GM12873 (cell line): Measurements from ENCODE around the gene RMI2.

Source experiments
- CTCF ChIP-seq: IDR thresholded peaks from 2 replicates; pipeline ENCODE4 v1.5.1; 2012; ENCODE audit warnings: low read depth, mild to moderate bottlenecking, moderate library complexity, low read length, control low read depth; ENCODE audit not compliant: insufficient read depth; ENCODE audit errors: missing control alignments

Gene RMI2

GRCh38 chr16:11355862-11356261, 10.6 kb downstream of the RMI2 start:
- no peak for TF ChIP-seq CTCF

GRCh38 chr16:11356573-11357331, 11.5 kb downstream of the RMI2 start:
- TF ChIP-seq CTCF = peak; percentile 76

DNA sequence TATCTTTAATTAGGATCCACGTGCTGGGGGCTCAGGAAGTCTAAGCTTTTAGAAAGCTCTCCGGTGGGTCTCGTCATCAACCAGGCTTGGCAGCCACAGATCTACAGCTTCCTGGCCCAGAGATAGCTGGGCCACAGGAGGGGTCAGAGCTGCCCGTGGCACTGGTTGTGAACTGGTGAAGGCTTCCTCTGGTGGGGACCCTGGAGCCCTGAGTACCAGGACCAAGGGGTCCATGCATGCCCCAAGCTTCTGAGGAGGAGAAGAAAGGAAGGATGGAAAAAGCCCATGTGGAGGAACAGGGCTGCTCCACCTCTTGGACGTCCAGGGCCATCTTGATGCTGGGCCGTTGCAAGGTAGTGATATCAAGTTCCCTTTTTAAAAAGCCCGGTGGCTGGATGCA, 13.3 kb downstream of the RMI2 start:
- TF ChIP-seq CTCF = no peak

- no peak for TF ChIP-seq CTCF
Measured at GRCh38 chr16:11359370-11359769, 14.1 kb downstream of the RMI2 start.

DNA sequence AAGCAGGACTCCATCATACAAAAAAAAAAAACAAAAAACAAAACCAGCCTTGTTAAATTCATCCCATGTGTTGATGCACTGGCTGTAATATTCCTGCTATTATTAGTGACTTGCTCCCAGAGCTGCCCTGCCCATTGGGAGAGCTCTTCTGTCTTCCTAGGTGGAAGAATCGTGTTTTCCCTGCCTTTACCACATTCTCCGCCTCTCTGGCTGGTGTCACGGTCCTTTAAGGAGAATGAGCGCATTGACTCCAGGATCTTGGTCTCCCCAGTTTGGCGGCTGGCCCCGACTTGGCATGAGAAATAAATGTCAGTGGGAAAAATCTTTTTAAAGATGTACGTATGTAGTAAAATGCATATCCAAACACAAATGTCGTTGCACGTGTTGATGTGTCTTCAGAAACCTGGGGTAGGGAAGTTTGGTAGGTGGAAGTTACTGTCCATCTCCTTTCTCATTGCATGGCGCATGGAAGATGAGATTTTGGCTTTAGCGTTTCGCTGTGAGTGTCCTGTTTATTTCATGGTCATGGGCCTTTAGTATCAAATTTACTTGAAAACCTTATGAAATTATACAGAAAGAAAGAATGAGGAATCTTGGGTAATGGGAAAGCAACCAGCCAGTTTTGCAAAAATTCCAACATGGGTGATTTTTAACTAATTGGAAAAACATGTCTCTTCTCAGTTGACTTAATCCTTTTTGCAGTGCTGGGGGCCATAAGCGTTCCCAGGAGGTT, 15.5 kb downstream of the RMI2 start:
- TF ChIP-seq CTCF = no peak

GRCh38 chr16:11361701-11362451, 16.6 kb downstream of the RMI2 start:
- TF ChIP-seq CTCF = no peak

DNA sequence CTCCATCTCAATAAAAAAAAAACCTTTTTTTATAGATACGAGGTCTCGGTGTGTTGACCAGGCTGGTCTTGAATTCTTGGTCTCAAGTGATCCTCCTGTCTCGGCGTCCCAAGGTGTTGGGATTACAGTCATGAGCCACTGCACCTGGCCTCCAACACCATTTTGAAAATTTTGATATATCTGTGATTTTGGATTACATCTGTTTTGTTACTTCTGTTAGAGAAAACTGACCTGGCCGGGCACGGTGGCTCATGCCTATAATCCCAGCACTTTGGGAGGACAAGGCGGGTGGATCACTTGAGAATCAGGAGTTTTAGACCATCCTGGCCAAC, 18.6 kb downstream of the RMI2 start:
- no peak for TF ChIP-seq CTCF
